Measurements from ENCODE around the gene NPAS3. TPM values are rescaled to one million over a fixed set of nuclear protein-coding genes. Genes with fewer than 3 reads are reported as not detected.

Gene NPAS3
- total and polyA plus RNA-seq, 2 donors (not counting 1 experiment from before 2014, with no cell fraction given) = 0.10 to 0.50 TPM

DNA sequence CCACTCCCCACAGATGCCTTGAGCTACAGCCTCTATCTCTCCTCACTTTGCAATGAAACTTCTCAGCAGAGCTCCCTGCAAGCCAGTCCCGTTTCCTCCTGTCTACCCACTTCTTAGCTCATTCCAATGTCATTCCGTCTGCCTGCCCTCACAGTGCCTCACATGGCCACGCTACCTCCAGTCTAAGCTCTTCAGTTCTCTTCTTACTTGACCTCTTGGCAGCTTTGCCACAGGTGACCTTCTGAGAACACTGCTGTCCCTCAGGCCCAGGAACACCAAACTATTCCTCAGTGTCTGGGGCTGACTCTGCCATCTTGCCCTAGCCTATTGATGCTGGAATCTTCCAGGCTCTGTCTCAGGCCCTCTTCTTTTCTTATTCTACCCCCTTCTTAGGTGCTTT lies 902.1 kb downstream of the NPAS3 start:
- Histone ChIP-seq H3K79me2 (ENCODE audit: control insufficient read depth, insufficient read depth, low read length) (no peaks in the 10 kb centered on the region), H3K9me3 (ENCODE audit: control insufficient read depth, insufficient read depth, low read depth, low read length) (no peaks in the 10 kb centered on the region), H3K27me3 (ENCODE audit: control insufficient read depth, insufficient read depth, low read length) (no peaks in the 10 kb centered on the region), H3K27ac (ENCODE audit: insufficient read depth, low read length) (no peak overlapping the region), H3K36me3 (ENCODE audit: control insufficient read depth, insufficient read depth, low read length) (no peaks in the 10 kb centered on the region), H3K9ac (ENCODE audit: insufficient read depth, low read length) (no peak overlapping the region), H3K4me2 (ENCODE audit: extremely low read depth, insufficient read depth, low read length) (no peak overlapping the region), H3K4me3 (replicated peaks in 1 of 4; ENCODE audit: control extremely low read depth in 1 of 4, insufficient read depth in 1 of 4, low read depth in 3 of 4, low read length in 4 of 4) (no peak overlapping the region), H3K4me1 (ENCODE audit: control insufficient read depth, extremely low read depth, insufficient read depth, low read length) (no peaks in the 10 kb centered on the region), H2AFZ (ENCODE audit: low read length) (no peak overlapping the region), H4K20me1 (ENCODE audit: control insufficient read depth, extremely low read depth, insufficient read depth, low read length) (no peaks in the 10 kb centered on the region)
- TF ChIP-seq, protein P1, sequence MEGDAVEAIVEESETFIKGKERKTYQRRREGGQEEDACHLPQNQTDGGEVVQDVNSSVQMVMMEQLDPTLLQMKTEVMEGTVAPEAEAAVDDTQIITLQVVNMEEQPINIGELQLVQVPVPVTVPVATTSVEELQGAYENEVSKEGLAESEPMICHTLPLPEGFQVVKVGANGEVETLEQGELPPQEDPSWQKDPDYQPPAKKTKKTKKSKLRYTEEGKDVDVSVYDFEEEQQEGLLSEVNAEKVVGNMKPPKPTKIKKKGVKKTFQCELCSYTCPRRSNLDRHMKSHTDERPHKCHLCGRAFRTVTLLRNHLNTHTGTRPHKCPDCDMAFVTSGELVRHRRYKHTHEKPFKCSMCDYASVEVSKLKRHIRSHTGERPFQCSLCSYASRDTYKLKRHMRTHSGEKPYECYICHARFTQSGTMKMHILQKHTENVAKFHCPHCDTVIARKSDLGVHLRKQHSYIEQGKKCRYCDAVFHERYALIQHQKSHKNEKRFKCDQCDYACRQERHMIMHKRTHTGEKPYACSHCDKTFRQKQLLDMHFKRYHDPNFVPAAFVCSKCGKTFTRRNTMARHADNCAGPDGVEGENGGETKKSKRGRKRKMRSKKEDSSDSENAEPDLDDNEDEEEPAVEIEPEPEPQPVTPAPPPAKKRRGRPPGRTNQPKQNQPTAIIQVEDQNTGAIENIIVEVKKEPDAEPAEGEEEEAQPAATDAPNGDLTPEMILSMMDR (conservative IDR thresholded peaks at IDR 0.05 in 1 of 2, IDR thresholded peaks at IDR 0.05 in 1 of 2; ENCODE audit: low read depth in 1 of 2, low read length in 2 of 2) = no peak
- TF ChIP-seq EZH2 (IDR thresholded peaks at IDR 0.05; ENCODE audit: low read length, missing control alignments) = no peak
- DNase-seq (ENCODE audit: low read depth in 2 of 2) = no peak

DNA sequence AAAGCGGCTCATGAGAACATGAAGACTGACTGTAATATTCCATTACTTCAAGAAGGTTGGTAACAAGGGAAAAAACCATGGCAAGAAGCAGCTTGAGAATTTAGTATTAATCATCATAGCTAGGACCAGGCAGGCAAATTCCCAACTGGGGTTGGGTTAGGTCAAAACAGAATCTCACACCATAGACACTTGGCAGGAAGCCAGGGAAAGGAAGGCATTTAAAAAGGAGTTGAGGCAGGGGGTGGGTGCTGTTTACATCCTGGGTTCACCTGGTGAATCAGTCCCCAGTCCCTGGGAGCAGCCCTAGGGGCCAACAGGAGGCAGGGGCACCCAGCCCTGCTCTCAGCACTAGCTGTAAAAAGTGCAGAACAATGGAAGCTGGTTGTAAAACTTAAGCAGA lies 903.6 kb downstream of the NPAS3 start:
- H2AFZ ChIP-seq (ENCODE audit: low read length) = no peak overlapping the region
- no peaks in the 10 kb centered on the region for H3K9me3 ChIP-seq (ENCODE audit: control insufficient read depth, insufficient read depth, low read depth, low read length)
- peak in 1 of 2 donors; percentile 53 for DNase-seq (ENCODE audit: low read depth in 2 of 2)
- H3K4me3 ChIP-seq (replicated peaks in 1 of 4; ENCODE audit: control extremely low read depth in 1 of 4, insufficient read depth in 1 of 4, low read depth in 3 of 4, low read length in 4 of 4) = no peak overlapping the region
- H3K79me2 ChIP-seq (ENCODE audit: control insufficient read depth, insufficient read depth, low read length) = no peaks in the 10 kb centered on the region
- no peaks in the 10 kb centered on the region for H4K20me1 ChIP-seq (ENCODE audit: control insufficient read depth, extremely low read depth, insufficient read depth, low read length)
- no peak overlapping the region for H3K4me2 ChIP-seq (ENCODE audit: extremely low read depth, insufficient read depth, low read length)
- no peaks in the 10 kb centered on the region for H3K4me1 ChIP-seq (ENCODE audit: control insufficient read depth, extremely low read depth, insufficient read depth, low read length)
- no peak overlapping the region for H3K9ac ChIP-seq (ENCODE audit: insufficient read depth, low read length)
- H3K27me3 ChIP-seq (ENCODE audit: control insufficient read depth, insufficient read depth, low read length) = no peaks in the 10 kb centered on the region
- no peak overlapping the region for H3K27ac ChIP-seq (ENCODE audit: insufficient read depth, low read length)
- no peaks in the 10 kb centered on the region for H3K36me3 ChIP-seq (ENCODE audit: control insufficient read depth, insufficient read depth, low read length)
- TF ChIP-seq, protein P1 (conservative IDR thresholded peaks at IDR 0.05 in 1 of 2, IDR thresholded peaks at IDR 0.05 in 1 of 2; ENCODE audit: low read depth in 1 of 2, low read length in 2 of 2) = no peak
- TF ChIP-seq EZH2 (IDR thresholded peaks at IDR 0.05; ENCODE audit: low read length, missing control alignments) = no peak

DNA sequence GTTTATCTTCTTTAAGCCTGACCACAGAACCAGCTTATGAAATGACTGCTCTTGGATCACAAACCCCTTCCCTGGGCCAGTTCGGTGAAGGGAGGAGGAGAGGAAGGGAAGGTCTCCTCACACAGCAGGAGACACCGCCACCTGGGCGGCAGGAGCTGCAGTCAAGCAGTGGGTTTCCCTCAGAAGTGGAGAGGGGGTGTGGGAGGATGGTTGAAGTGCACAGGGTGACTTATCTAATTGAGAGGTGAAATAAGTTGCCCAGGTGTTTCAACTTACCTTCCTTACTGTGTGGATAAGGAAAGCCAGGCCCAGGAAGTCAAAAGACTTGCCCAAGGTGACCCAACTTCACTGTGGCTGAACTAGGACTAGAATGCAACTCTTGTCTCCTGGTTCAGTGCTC lies 905.4 kb downstream of the NPAS3 start:
- DNase-seq (ENCODE audit: low read depth in 2 of 2) = no peak
- H3K9ac ChIP-seq (ENCODE audit: insufficient read depth, low read length) = no peak overlapping the region
- H3K27me3 ChIP-seq (ENCODE audit: control insufficient read depth, insufficient read depth, low read length) = no peaks in the 10 kb centered on the region
- H3K36me3 ChIP-seq (ENCODE audit: control insufficient read depth, insufficient read depth, low read length) = no peaks in the 10 kb centered on the region
- H2AFZ ChIP-seq (ENCODE audit: low read length) = no peak overlapping the region
- no peaks in the 10 kb centered on the region for H3K79me2 ChIP-seq (ENCODE audit: control insufficient read depth, insufficient read depth, low read length)
- no peak overlapping the region for H3K4me3 ChIP-seq (replicated peaks in 1 of 4; ENCODE audit: control extremely low read depth in 1 of 4, insufficient read depth in 1 of 4, low read depth in 3 of 4, low read length in 4 of 4)
- no peaks in the 10 kb centered on the region for H3K9me3 ChIP-seq (ENCODE audit: control insufficient read depth, insufficient read depth, low read depth, low read length)
- no peaks in the 10 kb centered on the region for H3K4me1 ChIP-seq (ENCODE audit: control insufficient read depth, extremely low read depth, insufficient read depth, low read length)
- H3K27ac ChIP-seq (ENCODE audit: insufficient read depth, low read length) = no peak overlapping the region
- no peaks in the 10 kb centered on the region for H4K20me1 ChIP-seq (ENCODE audit: control insufficient read depth, extremely low read depth, insufficient read depth, low read length)
- H3K4me2 ChIP-seq (ENCODE audit: extremely low read depth, insufficient read depth, low read length) = no peak overlapping the region
- TF ChIP-seq, protein P1 (conservative IDR thresholded peaks at IDR 0.05 in 1 of 2, IDR thresholded peaks at IDR 0.05 in 1 of 2; ENCODE audit: low read depth in 1 of 2, low read length in 2 of 2) = no peak
- no peak for TF ChIP-seq EZH2 (IDR thresholded peaks at IDR 0.05; ENCODE audit: low read length, missing control alignments)
